ENCODE data around the gene SELENOM.

DNA sequence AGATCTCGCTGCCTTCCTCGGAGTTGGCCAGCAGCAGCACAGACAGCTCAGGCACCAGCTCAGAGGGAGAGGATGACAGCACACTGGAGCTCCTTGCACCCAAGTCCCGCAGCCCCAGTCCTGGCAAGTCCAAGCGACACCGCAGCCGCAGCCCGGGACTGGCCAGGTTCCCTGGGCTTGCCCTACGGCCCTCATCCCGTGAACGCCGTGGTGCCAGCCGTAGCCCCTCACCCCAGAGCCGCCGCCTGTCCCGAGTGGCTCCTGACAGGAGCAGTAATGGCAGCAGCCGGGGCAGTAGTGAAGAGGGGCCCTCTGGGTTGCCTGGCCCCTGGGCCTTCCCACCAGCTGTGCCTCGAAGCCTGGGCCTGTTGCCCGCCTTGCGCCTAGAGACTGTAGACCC lies 26.5 kb upstream of the SELENOM start:
- TF ChIP-seq, protein P1, sequence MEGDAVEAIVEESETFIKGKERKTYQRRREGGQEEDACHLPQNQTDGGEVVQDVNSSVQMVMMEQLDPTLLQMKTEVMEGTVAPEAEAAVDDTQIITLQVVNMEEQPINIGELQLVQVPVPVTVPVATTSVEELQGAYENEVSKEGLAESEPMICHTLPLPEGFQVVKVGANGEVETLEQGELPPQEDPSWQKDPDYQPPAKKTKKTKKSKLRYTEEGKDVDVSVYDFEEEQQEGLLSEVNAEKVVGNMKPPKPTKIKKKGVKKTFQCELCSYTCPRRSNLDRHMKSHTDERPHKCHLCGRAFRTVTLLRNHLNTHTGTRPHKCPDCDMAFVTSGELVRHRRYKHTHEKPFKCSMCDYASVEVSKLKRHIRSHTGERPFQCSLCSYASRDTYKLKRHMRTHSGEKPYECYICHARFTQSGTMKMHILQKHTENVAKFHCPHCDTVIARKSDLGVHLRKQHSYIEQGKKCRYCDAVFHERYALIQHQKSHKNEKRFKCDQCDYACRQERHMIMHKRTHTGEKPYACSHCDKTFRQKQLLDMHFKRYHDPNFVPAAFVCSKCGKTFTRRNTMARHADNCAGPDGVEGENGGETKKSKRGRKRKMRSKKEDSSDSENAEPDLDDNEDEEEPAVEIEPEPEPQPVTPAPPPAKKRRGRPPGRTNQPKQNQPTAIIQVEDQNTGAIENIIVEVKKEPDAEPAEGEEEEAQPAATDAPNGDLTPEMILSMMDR (IDR thresholded peaks at IDR 0.05; ENCODE audit: low read length): no peak
- no peak for TF ChIP-seq EZH2 (IDR thresholded peaks at IDR 0.05; ENCODE audit: borderline replicate concordance, low read length)
